Measurements from ENCODE around the gene PPP4C.
"Not testable (repeated sequence)": the region's sequence is repeated elsewhere in the genome, so short reads cannot be mapped to it uniquely, and the experiment has no call there.

Gene PPP4C

DNA sequence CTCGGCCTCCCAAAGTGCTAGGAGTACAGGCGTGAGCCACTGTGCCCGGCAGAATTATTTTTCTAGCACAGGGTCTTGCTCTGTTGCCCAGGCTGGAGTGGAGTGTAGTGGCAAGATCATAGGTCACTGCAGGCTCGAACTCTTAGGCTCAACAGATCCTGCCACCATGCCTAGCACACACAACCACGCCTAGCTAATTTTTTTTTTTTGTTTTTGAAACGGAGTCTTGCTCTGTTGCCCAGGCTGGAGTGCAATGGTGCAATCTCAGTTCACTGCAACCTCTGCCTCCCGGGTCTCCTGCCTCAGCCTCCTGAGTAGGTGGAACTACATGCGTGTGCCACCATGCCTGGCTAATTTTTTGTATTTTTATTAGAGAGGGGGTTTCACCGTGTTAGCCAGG, 49.9 kb downstream of the PPP4C start:
- not testable (repeated sequence) for H3K36me3 Mint-ChIP-seq (ENCODE audit: low read depth); H3K9me3 Mint-ChIP-seq; H3K4me3 Mint-ChIP-seq; H3K27ac Mint-ChIP-seq; DNase-seq (ENCODE audit: low spot score); H3K27me3 Mint-ChIP-seq (ENCODE audit: low read depth)
- peaks cover 14% of the 10 kb centered on the region for H3K4me1 Mint-ChIP-seq (ENCODE audit: low read depth)

DNA sequence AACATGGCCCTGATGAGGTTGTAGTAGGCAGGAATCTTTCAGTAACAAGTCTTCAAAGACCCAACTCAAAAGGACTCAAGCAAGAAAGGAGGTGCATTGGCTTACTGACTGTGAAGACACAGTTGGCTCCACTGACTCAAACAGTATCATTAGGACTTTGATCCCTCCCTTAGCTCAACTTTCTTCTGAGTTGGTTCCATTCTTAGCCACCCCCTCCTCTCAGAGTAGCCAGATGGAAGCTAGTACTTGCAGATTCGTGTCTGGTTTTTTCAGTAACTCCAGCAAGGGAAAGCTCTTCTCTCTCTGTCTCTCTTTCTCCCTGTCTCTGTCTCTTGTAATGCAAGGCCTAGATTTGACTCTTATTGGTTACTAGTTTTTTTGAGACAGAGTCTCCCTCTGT, 52.2 kb downstream of the PPP4C start:
- peaks cover 10% of the 10 kb centered on the region for H3K36me3 Mint-ChIP-seq (ENCODE audit: low read depth)
- DNase-seq (ENCODE audit: low spot score) = no peak
- H3K4me1 Mint-ChIP-seq (ENCODE audit: low read depth) = peaks cover 14% of the 10 kb centered on the region
- no peak overlapping the region for H3K27ac Mint-ChIP-seq
- no peak overlapping the region for H3K4me3 Mint-ChIP-seq
- H3K27me3 Mint-ChIP-seq (ENCODE audit: low read depth) = no peaks in the 10 kb centered on the region
- H3K9me3 Mint-ChIP-seq = peaks cover 9% of the 10 kb centered on the region

DNA sequence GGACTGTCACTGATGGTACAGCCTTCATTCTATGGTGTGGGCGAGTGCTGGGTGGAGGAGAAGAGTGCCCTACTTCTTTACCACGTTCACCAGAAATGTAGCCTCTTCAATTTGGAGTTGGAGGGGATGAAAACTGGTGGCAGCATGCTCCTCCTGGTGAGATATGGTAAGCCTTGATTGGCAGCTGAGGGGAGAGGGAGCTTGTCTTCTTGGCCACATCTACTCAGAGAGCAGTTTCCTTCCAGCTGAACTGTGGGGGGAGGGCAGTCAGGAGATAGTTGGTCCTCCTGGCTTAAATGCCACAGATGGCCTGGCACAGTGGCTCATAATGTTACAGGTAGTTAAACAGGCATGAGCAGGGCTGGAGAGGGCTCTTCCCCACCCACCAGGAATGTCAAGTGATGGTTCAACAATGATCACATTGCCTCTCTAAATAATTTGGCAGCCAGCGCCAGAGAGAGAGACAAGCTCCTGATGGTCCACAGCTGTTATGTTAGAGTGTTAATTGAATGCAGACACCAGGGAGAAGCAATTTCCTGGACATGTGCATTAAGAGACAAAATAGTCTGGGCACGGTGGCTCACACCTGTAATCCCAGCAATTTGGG, 56.2 kb downstream of the PPP4C start:
- peak overlapping the region; percentile 9 for H3K4me3 Mint-ChIP-seq
- H3K27ac Mint-ChIP-seq = no peak overlapping the region

DNA sequence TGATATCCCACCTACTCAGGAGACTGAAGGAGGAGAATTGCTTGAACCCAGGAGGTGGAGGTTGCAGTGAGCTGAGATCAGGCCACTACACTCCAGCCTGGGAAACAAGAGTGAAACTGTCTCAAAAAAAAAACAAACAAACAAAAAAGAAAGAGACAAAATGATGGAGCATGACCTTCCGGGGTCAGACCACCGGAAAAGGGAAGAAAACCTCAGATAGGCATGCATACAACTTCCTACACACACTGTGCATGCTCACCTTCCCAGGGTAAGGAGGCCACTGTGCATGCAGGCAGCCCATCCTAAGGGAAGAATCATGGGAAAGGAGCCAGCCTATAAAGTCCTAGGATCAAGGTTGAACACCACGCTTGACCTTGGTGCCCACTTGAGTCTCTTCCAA, 56.8 kb downstream of the PPP4C start:
- Mint-ChIP-seq H3K27ac (peak overlapping the region; percentile 20), H3K4me1 (ENCODE audit: low read depth) (peaks cover 20% of the 10 kb centered on the region), H3K4me3 (no peak overlapping the region), H3K9me3 (peaks cover 10% of the 10 kb centered on the region), H3K27me3 (ENCODE audit: low read depth) (no peaks in the 10 kb centered on the region), H3K36me3 (ENCODE audit: low read depth) (peaks cover 14% of the 10 kb centered on the region)
- DNase-seq (ENCODE audit: low spot score) = no peak

More for the DNA sequence above, 56.2 kb downstream of the PPP4C start:
- Mint-ChIP-seq H3K9me3 (peaks cover 10% of the 10 kb centered on the region), H3K4me1 (ENCODE audit: low read depth) (peaks cover 18% of the 10 kb centered on the region), H3K36me3 (ENCODE audit: low read depth) (peaks cover 14% of the 10 kb centered on the region), H3K27me3 (ENCODE audit: low read depth) (no peaks in the 10 kb centered on the region)
- no peak for DNase-seq (ENCODE audit: low spot score)
